IPS DF 6.9 (cell line): ENCODE data around the gene SUB1.
"Not testable (repeated sequence)": the region's sequence is repeated elsewhere in the genome, so short reads cannot be mapped to it uniquely, and the experiment has no call there.

ENCODE experiments used
- DNase-seq: peaks from one replicate; pipeline ENCODE4 v3.0.0-alpha.2; 2013; ENCODE audit warnings: low read depth, low spot score
- H3K27ac ChIP-seq: one replicate; pipeline ENCODE4 v1.5.1; 2013; ENCODE audit warnings: low read length, control low read depth
- H3K27me3 ChIP-seq: 2 replicates; pipeline ENCODE4 v1.6.1; 2013; ENCODE audit warnings: mild to moderate bottlenecking, low read length; ENCODE audit not compliant: control insufficient read depth, insufficient read depth
- H3K36me3 ChIP-seq: 2 replicates; pipeline ENCODE4 v1.6.1; 2013; ENCODE audit warnings: low read length; ENCODE audit not compliant: control insufficient read depth, insufficient read depth
- H3K4me1 ChIP-seq: 2 replicates; pipeline ENCODE4 v1.6.1; 2013; ENCODE audit warnings: low read length; ENCODE audit not compliant: control insufficient read depth, insufficient read depth
- H3K4me3 ChIP-seq: 2 replicates; pipeline ENCODE4 v1.5.1; 2013; ENCODE audit warnings: mild to moderate bottlenecking, low read length
- H3K9me3 ChIP-seq: 2 replicates; pipeline ENCODE4 v1.6.1; 2013; ENCODE audit warnings: low read length, inconsistent platforms; ENCODE audit not compliant: control insufficient read depth, insufficient read depth
- WGBS: extraction: QIAGEN DNeasy Blood & Tissue Kit; methylation state at CpG from one replicate; pipeline ENCODE4 v1.1.7; 2013; ENCODE audit warnings: mixed read lengths, missing lambda C conversion rate; ENCODE audit not compliant: insufficient read length, insufficient coverage; 5-methylcytosine and 5-hydroxymethylcytosine counted together

The SUB1 gene

GRCh38 chr5:32565145-32565544, 20.2 kb upstream of the SUB1 start:
- no peak for DNase-seq
- no CpG with 5 or more reads among the region's 1 CpG for WGBS

GRCh38 chr5:32566319-32567111, 18.8 kb upstream of the SUB1 start:
- Histone ChIP-seq H3K4me3 (no peak overlapping the region), H3K27ac (no peak overlapping the region), H3K36me3 (no peaks in the 10 kb centered on the region), H3K9me3 (no peaks in the 10 kb centered on the region), H3K27me3 (no peaks in the 10 kb centered on the region), H3K4me1 (no peaks in the 10 kb centered on the region)
- WGBS, result no CpG with 5 or more reads among the region's 3 CpGs
- DNase-seq, result no peak

More at GRCh38 chr5:32565145-32565544, 20.2 kb upstream of the SUB1 start:
- no peaks in the 10 kb centered on the region for H3K9me3 ChIP-seq
- H3K27me3 ChIP-seq, result no peaks in the 10 kb centered on the region
- no peaks in the 10 kb centered on the region for H3K36me3 ChIP-seq
- H3K4me1 ChIP-seq, result no peaks in the 10 kb centered on the region
- H3K4me3 ChIP-seq, result no peak overlapping the region
- H3K27ac ChIP-seq, result no peak overlapping the region

- no peaks in the 10 kb centered on the region for H3K4me1 ChIP-seq
- DNase-seq, result no peak
- no peak overlapping the region for H3K27ac ChIP-seq
- no peak overlapping the region for H3K4me3 ChIP-seq
- no CpG with 5 or more reads among the region's 1 CpG for WGBS
- H3K9me3 ChIP-seq, result no peaks in the 10 kb centered on the region
- H3K27me3 ChIP-seq, result no peaks in the 10 kb centered on the region
- no peaks in the 10 kb centered on the region for H3K36me3 ChIP-seq
Measured at GRCh38 chr5:32571128-32571527, 14.2 kb upstream of the SUB1 start.

GRCh38 chr5:32572778-32573480, 12.4 kb upstream of the SUB1 start:
- Histone ChIP-seq H3K9me3 (no peaks in the 10 kb centered on the region), H3K27ac (no peak overlapping the region), H3K27me3 (no peaks in the 10 kb centered on the region), H3K4me1 (no peaks in the 10 kb centered on the region), H3K36me3 (no peaks in the 10 kb centered on the region), H3K4me3 (no peak overlapping the region)
- DNase-seq, result no peak
- no CpG with 5 or more reads among the region's 8 CpGs for WGBS

GRCh38 chr5:32573481-32573854, 11.9 kb upstream of the SUB1 start:
- not testable (repeated sequence) for DNase-seq, H3K4me1 ChIP-seq, H3K27ac ChIP-seq, H3K27me3 ChIP-seq, H3K4me3 ChIP-seq, H3K36me3 ChIP-seq, H3K9me3 ChIP-seq
- WGBS, result no CpG with 5 or more reads among the region's 3 CpGs

GRCh38 chr5:32574540-32575175, 10.7 kb upstream of the SUB1 start:
- no peak overlapping the region for H3K4me3 ChIP-seq
- H3K9me3 ChIP-seq, result no peaks in the 10 kb centered on the region
- no peaks in the 10 kb centered on the region for H3K4me1 ChIP-seq
- WGBS, result no CpG with 5 or more reads among the region's 3 CpGs
- no peaks in the 10 kb centered on the region for H3K36me3 ChIP-seq
- no peaks in the 10 kb centered on the region for H3K27me3 ChIP-seq
- H3K27ac ChIP-seq, result no peak overlapping the region
- DNase-seq, result no peak

GRCh38 chr5:32578363-32578762, 7.0 kb upstream of the SUB1 start:
- H3K9me3 ChIP-seq, result no peaks in the 10 kb centered on the region
- WGBS, result no CpG with 5 or more reads among the region's 3 CpGs
- no peaks in the 10 kb centered on the region for H3K27me3 ChIP-seq
- H3K36me3 ChIP-seq, result no peaks in the 10 kb centered on the region
- H3K4me1 ChIP-seq, result no peaks in the 10 kb centered on the region; the same call in 1 of the 2 replicates
- H3K4me3 ChIP-seq, result no peak overlapping the region
- no peak for DNase-seq
- no peak overlapping the region for H3K27ac ChIP-seq

- no peak for DNase-seq
- H3K27ac ChIP-seq, result no peak overlapping the region
- no peaks in the 10 kb centered on the region; the same call in 1 of the 2 replicates for H3K4me1 ChIP-seq
- no peaks in the 10 kb centered on the region for H3K9me3 ChIP-seq
- WGBS, result no CpG with 5 or more reads among the region's 3 CpGs
- no peaks in the 10 kb centered on the region for H3K36me3 ChIP-seq
- H3K27me3 ChIP-seq, result no peaks in the 10 kb centered on the region
- no peak overlapping the region for H3K4me3 ChIP-seq
Measured at GRCh38 chr5:32578764-32579163, 6.6 kb upstream of the SUB1 start.

GRCh38 chr5:32581010-32581785, 4.2 kb upstream of the SUB1 start:
- no peaks in the 10 kb centered on the region for H3K36me3 ChIP-seq
- no peaks in the 10 kb centered on the region for H3K27me3 ChIP-seq
- no CpG with 5 or more reads among the region's 12 CpGs for WGBS
- H3K4me1 ChIP-seq, result no peaks in the 10 kb centered on the region; the same call in 1 of the 2 replicates
- H3K9me3 ChIP-seq, result no peaks in the 10 kb centered on the region
- no peak for DNase-seq
- H3K4me3 ChIP-seq, result no peak overlapping the region
- no peak overlapping the region for H3K27ac ChIP-seq
